Right cardiac atrium (tissue), 5 donors: ENCODE measurements around the gene LETM1. TPM values are rescaled to one million over a fixed set of nuclear protein-coding genes. Genes with fewer than 3 reads are reported as not detected.

ENCODE experiments used
- ATAC-seq, 2 donors: fragments of 200-7000 bp; cut with Tn5 transposase; one replicate each; pipeline versions ENCODE4 v1.8.0 to v1.9.1; 2020; ENCODE audit warnings: moderate library complexity in 2 of 2, mild to moderate bottlenecking in 1 of 2
- DNase-seq, 3 donors: peaks; one replicate each; pipeline ENCODE4 v3.0.0-alpha.2; 2020
- H3K27ac ChIP-seq: one replicate; pipeline ENCODE4 v1.5.1; 2013; ENCODE audit warnings: mild to moderate bottlenecking, low read length, control low read depth, moderate library complexity
- H3K27me3 ChIP-seq: one replicate; pipeline ENCODE4 v1.6.1; 2013; ENCODE audit not compliant: control insufficient read depth, insufficient read depth
- H3K4me1 ChIP-seq: one replicate; pipeline ENCODE4 v1.6.1; 2013; ENCODE audit warnings: low read length; ENCODE audit not compliant: control insufficient read depth, insufficient read depth
- H3K4me3 ChIP-seq: one replicate; pipeline ENCODE4 v1.5.1; 2013; ENCODE audit warnings: low read length, control low read depth
- H3K9me3 ChIP-seq: one replicate; pipeline ENCODE4 v1.6.1; 2013; ENCODE audit warnings: low read length; ENCODE audit not compliant: control insufficient read depth
- WGBS: extraction: QIAGEN DNeasy Blood & Tissue Kit; methylation state at CpG from one replicate; pipeline ENCODE4 v1.1.7; 2013; 5-methylcytosine and 5-hydroxymethylcytosine counted together
- intact Hi-C, 4 donors: fragments of 100-400 bp; cut with DNase I; formaldehyde crosslinking; loops; one replicate each; pipeline versions ENCODE4 v1.11.0 to v1.14.0; 2022 to 2023
- polyA plus RNA-seq: library from polyadenylated mRNA; stranded (reverse); fragments of 200-250 nt; gene quantifications from one replicate; pipeline ENCODE4 v1.2.3, GENCODE V29; 2013
- total RNA-seq, 4 donors: library from RNA; stranded (reverse); fragmentation: NEBNext Ultra II Directional; extraction: Animal tissue kit (Norgen Biotek cat#: 25700); gene quantifications; one replicate each; pipeline ENCODE4 v1.2.1, GENCODE V29; 2021
- donor health status: healthy with polysubstance abuse.
- donor health status: DM: no; HTN: yes; CAD: no.
- donor health status: DM: no; HTN: no; CAD: no.
- donor health status: DM: no; HTN: yes; CAD: no; lungs with severe emphysema.
- donor health status: DM: yes; HTN: yes; CAD: no.

Gene LETM1
- total and polyA plus RNA-seq, 5 donors: 19.3 to 41.7 (median 37.7) TPM

DNA sequence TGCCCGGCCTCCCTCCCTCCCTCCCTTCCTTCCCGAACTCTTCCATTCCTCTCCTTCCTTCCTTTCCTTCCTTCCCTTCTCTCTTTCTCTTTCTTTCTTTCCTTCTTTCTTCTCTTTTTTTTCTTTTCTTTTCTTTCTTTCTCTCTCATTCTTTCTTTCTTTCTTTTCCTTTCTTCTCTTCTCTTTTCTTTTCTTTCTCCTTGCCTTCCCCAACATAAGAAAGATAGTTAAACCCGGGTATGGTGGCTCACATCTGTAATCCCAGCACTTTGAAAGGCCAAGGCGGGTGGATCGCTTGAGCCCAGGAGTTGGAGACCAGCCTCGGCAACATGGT, 40.7 kb upstream of the LETM1 start:
- ATAC-seq (no peak), DNase-seq (no peak)
- no peak overlapping the region for H3K27ac ChIP-seq
- H3K4me3 ChIP-seq: no peak overlapping the region
- 86% methylated on average over 6 of the region's 6 CpGs for WGBS
- H3K9me3 ChIP-seq: no peaks in the 10 kb centered on the region
- no peaks in the 10 kb centered on the region for H3K4me1 ChIP-seq
- H3K27me3 ChIP-seq: no peaks in the 10 kb centered on the region
- intact Hi-C loops: loop anchor here (5.0 to 10.0 kb wide), 4 partner anchors 82 to 149 kb away; no protein-coding TSS in a partner anchor

DNA sequence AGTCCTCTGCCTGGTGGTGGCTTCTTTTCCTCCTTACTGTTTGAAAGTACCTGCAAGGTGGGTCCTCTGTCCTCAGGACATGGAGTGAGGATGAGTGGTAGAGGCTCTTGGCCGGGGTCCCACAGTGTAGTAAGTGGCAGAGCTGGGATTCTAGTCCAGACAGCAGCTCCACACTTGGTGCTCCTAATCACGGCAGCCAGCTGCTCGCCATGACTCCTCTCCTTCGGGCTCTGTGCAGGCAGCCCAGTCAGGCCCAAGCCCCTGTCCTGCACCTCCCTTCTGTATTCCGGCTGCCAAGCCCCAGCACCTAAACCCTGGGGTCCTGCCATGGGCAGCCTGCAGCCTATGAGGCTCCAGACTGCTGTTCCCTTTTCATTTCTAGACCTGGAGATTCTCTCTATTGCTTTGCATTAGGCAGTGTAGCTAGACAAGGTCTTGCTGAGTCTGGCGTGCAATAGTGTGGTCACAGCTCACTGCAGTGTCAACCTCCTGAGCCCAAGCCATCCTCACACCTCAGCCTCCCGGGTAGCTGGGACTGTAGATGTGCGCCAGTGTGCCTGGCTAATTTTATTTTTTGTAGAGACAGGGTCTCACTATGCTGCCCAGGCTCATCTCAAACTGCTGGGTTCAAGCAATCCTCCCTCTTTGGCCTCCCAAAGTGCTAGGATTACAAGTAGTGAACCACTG, 40.2 kb upstream of the LETM1 start:
- H3K27me3 ChIP-seq: no peaks in the 10 kb centered on the region
- H3K4me3 ChIP-seq: no peak overlapping the region
- 90% methylated on average over 8 of the region's 8 CpGs for WGBS
- H3K27ac ChIP-seq: no peak overlapping the region
- intact Hi-C loops: loop anchor here (5.0 to 10.0 kb wide), 4 partner anchors 81 to 149 kb away; no protein-coding TSS in a partner anchor
- ATAC-seq (no peak), DNase-seq (no peak)
- no peaks in the 10 kb centered on the region for H3K4me1 ChIP-seq
- no peaks in the 10 kb centered on the region for H3K9me3 ChIP-seq

DNA sequence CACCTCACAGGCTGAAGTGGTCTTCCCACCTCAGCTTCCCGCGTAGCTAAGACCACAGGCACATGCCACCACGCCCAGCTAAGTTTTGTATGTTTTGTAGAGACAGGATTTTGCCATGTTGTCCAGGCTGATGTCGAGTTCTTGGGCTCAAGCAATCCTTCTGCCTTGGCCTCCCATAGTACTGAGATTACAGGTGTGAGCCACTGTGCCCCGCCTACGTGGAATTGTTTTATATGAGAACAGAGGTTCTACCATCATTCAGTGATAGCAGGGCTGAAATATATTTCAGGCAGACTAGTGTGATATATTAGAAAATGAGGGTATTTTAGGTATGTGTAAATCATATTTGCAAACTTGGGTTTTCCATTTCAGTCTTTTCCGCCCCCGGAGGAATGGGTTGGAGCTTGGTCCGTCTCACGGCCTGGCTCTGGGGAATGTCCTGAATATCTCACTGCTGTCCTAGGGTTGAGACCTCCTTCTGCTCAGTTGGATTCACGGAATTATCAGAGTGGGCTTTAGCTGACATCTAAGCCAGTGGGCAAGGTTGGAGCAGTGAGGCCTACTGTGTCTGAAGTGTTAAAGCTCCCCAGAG, 35.1 kb upstream of the LETM1 start:
- no peak overlapping the region for H3K27ac ChIP-seq
- ATAC-seq (no peak), DNase-seq (no peak)
- no peak overlapping the region for H3K4me3 ChIP-seq
- no peaks in the 10 kb centered on the region for H3K9me3 ChIP-seq
- WGBS: 97% methylated on average over 11 of the region's 11 CpGs
- no peaks in the 10 kb centered on the region for H3K4me1 ChIP-seq
- intact Hi-C loops: loop anchor here in 1 of 4 donors (10.0 kb wide), 1 partner anchor 76 kb away; no protein-coding TSS in a partner anchor
- H3K27me3 ChIP-seq: no peaks in the 10 kb centered on the region

DNA sequence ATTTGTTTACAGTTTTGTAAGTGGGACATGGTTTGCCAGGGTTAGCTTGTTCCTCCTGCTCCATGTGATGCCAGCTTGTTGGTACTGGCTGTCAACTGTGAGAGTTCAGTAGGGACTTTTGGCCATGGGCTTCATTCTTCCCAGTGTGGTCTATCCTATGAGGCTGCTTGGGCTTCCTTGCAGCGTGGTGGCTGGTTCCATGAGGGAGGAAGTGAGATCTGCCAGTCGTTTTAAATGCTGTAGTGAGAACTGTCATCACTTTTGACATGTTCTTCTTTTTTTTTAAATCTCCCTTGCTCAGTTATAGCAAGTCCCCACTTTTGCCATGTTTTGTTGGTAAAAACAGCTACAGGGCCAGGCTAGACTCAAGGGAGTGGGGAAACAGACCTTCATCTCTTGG, 31.1 kb upstream of the LETM1 start:
- Histone ChIP-seq H3K27me3 (no peaks in the 10 kb centered on the region), H3K4me3 (no peak overlapping the region)
- 38% methylated on average over 2 of the region's 2 CpGs for WGBS

DNA sequence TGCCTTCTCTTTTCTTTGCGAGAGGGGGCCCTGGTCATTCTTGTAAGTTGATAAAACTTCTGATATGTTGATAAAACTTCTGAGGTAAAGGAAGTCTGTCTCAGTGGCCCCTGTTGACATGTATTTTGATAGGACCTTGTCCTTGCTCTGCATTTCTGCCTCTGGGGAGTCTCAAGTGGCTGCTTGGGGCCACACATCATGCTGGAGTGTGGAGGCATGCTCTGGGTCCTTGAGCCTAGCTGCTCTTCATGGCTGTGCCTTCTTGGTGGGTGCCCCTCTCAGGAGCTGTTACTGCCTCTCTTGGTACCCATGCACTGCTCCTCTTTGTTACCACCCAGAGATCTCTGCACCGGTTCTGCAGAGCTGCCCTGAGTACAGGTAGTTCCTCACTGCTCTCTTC, 29.5 kb upstream of the LETM1 start:
- DNase-seq: no peak
- ATAC-seq: no peak
- WGBS: 84% methylated on average over 2 of the region's 2 CpGs
- Histone ChIP-seq H3K27me3 (no peaks in the 10 kb centered on the region), H3K4me1 (peaks cover 6% of the 10 kb centered on the region), H3K9me3 (no peaks in the 10 kb centered on the region), H3K4me3 (no peak overlapping the region), H3K27ac (no peak overlapping the region)
- intact Hi-C loops: no loop called here

More for the DNA sequence above, 31.1 kb upstream of the LETM1 start:
- no peak overlapping the region for H3K27ac ChIP-seq
- peaks cover 4% of the 10 kb centered on the region for H3K4me1 ChIP-seq
- no peaks in the 10 kb centered on the region for H3K9me3 ChIP-seq
- DNase-seq (no peak), ATAC-seq (no peak)
- intact Hi-C loops: no loop called here

DNA sequence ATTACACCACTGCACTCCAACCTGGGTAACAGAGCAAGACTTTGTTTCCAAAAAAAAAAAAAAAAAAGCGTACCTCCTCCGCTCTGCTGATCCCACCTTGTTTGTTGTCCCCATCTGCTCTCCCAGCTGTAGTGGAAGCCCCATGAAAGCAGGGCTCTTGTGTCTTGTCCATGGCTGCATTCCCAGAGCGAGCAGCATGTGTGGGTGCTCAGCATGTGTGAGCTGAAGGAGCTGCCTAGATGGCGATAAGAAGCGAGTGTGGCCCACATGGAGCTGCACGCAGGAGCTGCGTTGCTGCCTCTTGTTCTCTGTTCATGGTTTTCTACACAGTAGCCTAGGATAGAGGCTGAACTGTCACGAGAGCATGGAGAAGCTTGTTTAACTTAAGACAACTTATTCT, 27.6 kb upstream of the LETM1 start:
- H3K27ac ChIP-seq: no peak overlapping the region
- peak in 1 of 2 donors; percentile 44 for ATAC-seq

DNA sequence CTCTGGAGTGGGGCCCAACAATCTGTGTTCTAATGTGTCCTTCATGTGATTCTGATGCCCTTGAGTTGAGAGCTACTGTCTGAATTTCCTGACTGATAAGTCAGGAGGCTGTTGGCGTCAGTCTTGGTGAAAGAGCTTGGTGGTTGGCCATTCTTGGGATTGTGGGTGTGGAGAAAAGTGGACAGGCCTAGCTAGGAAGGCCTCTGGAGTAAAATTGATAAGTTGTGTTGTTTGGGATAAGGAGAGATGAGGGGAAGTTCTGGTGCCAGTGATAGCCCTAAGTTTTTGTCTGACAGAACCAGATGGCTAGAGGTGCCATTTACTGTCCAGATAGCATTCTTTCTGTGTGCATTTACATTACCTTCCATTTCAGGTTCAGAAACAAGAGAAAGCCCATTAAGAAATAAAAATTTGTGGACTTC, 26.9 kb upstream of the LETM1 start:
- Histone ChIP-seq H3K9me3 (no peaks in the 10 kb centered on the region), H3K27ac (peak overlapping the region; percentile 53), H3K4me3 (no peak overlapping the region), H3K27me3 (no peaks in the 10 kb centered on the region), H3K4me1 (peaks cover 6% of the 10 kb centered on the region)
- WGBS: 70% methylated on average over 1 of the region's 1 CpG
- DNase-seq (no peak), ATAC-seq (peak; percentile 54 to 63)
- intact Hi-C loops: no loop called here

More for the DNA sequence above, 27.6 kb upstream of the LETM1 start:
- intact Hi-C loops: no loop called here
- H3K9me3 ChIP-seq: no peaks in the 10 kb centered on the region
- DNase-seq: no peak
- H3K4me3 ChIP-seq: no peak overlapping the region
- H3K4me1 ChIP-seq: peaks cover 6% of the 10 kb centered on the region
- H3K27me3 ChIP-seq: no peaks in the 10 kb centered on the region
- WGBS: 82% methylated on average over 8 of the region's 8 CpGs

DNA sequence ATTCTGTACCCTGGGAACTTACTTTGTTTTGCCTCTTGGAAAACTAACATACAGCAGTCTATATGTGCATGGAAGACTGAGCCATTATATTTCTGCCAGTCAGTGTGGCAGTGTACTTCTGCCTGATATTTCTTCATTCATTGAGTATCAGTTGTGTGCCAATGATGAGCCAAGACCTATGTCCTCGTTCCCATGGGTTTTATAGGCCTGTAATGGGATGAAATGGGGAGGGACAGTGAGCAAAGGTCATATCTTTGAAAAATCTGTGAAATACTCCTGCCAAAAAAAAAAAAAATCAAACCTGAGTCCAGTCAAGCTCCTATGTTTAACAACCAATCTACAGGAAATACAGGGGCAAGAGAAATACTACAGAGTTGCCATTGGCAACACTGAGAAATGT, 24.4 kb upstream of the LETM1 start:
- 83% methylated on average over 1 of the region's 1 CpG for WGBS
- no peak for DNase-seq
- no peaks in the 10 kb centered on the region for H3K27me3 ChIP-seq
- H3K9me3 ChIP-seq: no peaks in the 10 kb centered on the region
- intact Hi-C loops: no loop called here
- H3K4me1 ChIP-seq: peaks cover 6% of the 10 kb centered on the region
- no peak overlapping the region for H3K4me3 ChIP-seq
- no peak for ATAC-seq
- no peak overlapping the region for H3K27ac ChIP-seq

DNA sequence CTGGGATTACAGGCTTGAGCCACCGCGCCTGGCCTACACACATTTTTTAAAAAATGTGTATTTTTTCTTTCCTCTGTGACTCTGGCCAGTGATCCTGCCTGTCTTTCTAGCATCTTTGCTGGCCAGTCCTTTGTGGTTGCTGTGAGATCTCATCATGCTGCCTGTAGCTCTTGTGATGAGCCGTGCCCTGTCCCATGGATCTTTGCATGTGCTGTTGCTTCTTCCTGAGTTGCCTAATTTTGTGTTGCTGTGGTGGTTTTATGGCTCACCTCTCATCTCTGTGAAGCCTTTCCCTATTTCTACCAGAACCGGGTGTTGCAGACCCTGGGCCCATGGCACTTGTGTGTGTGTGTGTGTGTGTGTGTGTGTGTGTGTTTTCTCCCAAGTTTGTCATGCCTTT, 23.5 kb upstream of the LETM1 start:
- intact Hi-C loops: no loop called here
- no peaks in the 10 kb centered on the region for H3K27me3 ChIP-seq
- ATAC-seq: no peak
- H3K27ac ChIP-seq: no peak overlapping the region
- H3K4me3 ChIP-seq: no peak overlapping the region
- no peak for DNase-seq
- 94% methylated on average over 4 of the region's 4 CpGs for WGBS
- no peaks in the 10 kb centered on the region for H3K9me3 ChIP-seq
- peaks cover 6% of the 10 kb centered on the region for H3K4me1 ChIP-seq

DNA sequence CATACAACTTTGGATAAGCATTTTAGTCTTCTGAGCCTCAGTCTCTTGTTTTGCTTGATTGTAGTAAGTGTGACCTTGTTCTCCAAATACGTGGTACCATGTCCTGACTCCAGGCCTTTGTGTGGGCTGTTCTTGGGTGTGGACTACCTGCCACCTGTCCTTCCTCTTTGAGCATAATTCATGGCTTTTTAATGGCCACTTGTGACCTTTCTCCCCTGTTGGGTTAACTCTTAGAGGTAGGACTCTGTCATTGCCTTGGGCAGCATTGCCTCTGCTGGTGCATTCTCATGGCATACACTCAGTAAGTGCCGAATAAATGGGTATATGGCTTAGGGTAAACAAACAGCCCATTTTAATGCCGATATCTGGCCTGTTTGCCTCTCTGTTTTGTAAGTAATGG, 18.2 kb upstream of the LETM1 start:
- intact Hi-C loops: no loop called here

DNA sequence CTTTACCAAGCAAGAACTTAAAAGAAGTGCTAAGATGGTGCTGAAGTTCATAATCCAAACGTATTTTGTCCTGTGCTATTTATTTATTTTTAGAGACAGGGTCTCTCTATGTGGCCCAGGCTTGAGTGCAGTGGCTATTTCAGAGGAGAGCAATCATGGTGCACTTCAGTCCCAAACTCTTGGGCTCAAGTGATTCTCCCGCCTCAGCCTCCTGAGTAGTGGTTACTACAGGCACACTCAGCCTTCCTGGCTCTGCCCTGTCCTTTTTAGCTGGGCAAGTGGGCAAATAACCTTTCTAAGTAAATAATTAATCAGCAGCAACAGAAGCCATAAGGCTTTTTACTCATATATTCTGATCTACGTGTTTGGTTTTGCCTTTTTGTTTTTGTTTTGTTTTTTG, 17.8 kb upstream of the LETM1 start:
- H3K27ac ChIP-seq: no peak overlapping the region
- 81% methylated on average over 3 of the region's 3 CpGs for WGBS
- ATAC-seq: no peak

More for the DNA sequence above, 18.2 kb upstream of the LETM1 start:
- 93% methylated on average over 3 of the region's 3 CpGs for WGBS
- no peak overlapping the region for H3K27ac ChIP-seq
- no peak overlapping the region for H3K4me3 ChIP-seq
- H3K4me1 ChIP-seq: peaks cover 6% of the 10 kb centered on the region
- H3K27me3 ChIP-seq: no peaks in the 10 kb centered on the region
- no peaks in the 10 kb centered on the region for H3K9me3 ChIP-seq
- ATAC-seq (no peak), DNase-seq (no peak)

More for the DNA sequence above, 17.8 kb upstream of the LETM1 start:
- Histone ChIP-seq H3K4me3 (no peak overlapping the region), H3K27me3 (no peaks in the 10 kb centered on the region), H3K4me1 (peaks cover 6% of the 10 kb centered on the region), H3K9me3 (no peaks in the 10 kb centered on the region)
- no peak for DNase-seq
- intact Hi-C loops: no loop called here
